Right hindlimb (tissue), 1 donor: ENCODE results near the gene PDZD8.

Experiments used
- DNase-seq: peaks from one replicate; pipeline ENCODE4 v3.0.0-alpha.2; 2018

Gene PDZD8, protein sequence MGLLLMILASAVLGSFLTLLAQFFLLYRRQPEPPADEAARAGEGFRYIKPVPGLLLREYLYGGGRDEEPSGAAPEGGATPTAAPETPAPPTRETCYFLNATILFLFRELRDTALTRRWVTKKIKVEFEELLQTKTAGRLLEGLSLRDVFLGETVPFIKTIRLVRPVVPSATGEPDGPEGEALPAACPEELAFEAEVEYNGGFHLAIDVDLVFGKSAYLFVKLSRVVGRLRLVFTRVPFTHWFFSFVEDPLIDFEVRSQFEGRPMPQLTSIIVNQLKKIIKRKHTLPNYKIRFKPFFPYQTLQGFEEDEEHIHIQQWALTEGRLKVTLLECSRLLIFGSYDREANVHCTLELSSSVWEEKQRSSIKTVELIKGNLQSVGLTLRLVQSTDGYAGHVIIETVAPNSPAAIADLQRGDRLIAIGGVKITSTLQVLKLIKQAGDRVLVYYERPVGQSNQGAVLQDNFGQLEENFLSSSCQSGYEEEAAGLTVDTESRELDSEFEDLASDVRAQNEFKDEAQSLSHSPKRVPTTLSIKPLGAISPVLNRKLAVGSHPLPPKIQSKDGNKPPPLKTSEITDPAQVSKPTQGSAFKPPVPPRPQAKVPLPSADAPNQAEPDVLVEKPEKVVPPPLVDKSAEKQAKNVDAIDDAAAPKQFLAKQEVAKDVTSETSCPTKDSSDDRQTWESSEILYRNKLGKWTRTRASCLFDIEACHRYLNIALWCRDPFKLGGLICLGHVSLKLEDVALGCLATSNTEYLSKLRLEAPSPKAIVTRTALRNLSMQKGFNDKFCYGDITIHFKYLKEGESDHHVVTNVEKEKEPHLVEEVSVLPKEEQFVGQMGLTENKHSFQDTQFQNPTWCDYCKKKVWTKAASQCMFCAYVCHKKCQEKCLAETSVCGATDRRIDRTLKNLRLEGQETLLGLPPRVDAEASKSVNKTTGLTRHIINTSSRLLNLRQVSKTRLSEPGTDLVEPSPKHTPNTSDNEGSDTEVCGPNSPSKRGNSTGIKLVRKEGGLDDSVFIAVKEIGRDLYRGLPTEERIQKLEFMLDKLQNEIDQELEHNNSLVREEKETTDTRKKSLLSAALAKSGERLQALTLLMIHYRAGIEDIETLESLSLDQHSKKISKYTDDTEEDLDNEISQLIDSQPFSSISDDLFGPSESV

DNA sequence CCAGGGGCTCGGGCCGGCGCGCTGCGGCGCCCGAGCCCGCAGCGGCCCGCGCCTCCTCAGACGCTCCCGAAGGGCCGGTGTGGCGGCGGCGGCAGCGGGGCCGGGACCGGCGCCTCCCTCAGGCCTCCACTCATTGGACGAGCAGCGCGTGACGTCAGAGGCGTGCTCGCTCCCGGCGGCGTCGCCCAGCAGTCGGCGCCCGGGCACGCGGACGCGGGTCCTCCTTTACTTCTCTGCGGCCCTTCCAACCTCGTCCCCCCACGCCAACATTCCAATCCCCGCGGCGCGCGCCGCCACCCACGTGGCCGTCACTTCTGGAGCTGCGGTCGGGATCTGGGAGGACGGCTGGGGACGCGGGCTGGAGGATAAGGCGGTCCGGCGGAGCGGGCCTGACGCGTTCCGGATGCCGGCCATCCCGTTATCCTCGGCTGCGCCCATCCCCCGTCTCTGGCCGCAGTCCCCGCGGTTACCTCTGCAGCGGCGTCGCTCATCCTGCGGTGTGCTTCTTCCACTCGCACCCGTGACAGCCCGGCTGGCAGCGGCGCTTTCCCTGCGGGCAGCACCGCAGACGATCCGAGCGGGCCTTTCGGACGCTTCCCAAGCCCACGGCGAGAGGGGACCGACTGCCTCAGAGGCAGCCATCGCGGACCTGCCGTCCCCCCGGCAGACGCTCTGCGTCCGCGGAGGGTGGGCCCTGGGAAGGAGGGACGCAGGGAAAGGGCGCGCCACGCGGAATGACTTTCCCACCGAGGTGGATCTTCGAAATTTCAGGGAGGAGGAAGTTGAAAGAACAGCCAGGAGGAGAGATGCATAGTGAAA lies at the start of gene PDZD8:
PDZD8 (minus strand) TSS at position 81 of the 819 bp plus-strand sequence. CDS start 213 bp downstream, outside the sequence.
- peak; percentile 96 for DNase-seq

DNA sequence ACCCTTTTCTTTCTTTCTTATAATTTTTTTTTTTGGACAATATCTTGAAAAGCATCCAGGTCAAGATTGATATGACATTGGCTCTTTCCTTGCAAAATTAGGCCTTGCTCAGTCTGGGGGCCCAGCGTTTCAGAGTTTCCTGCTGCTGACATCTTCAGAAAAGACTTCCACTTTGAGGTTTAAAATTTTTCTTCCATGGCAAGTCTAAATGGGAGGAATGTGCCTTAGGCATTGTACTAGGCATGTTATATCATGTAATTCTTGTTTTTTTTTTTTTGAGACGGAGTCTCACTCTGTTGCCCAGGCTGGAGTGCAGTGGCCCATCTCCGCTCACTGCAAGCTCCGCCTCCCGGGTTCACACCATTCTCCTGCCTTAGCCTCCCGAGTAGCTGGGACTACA lies 48.9 kb upstream of the PDZD8 start:
- no peak for DNase-seq

GRCh38 chr10:117421985-117422384 lies 46.7 kb upstream of the PDZD8 start:
- DNase-seq: no peak

- no peak for DNase-seq
Measured at GRCh38 chr10:117420768-117421167, 45.5 kb upstream of the PDZD8 start.

DNA sequence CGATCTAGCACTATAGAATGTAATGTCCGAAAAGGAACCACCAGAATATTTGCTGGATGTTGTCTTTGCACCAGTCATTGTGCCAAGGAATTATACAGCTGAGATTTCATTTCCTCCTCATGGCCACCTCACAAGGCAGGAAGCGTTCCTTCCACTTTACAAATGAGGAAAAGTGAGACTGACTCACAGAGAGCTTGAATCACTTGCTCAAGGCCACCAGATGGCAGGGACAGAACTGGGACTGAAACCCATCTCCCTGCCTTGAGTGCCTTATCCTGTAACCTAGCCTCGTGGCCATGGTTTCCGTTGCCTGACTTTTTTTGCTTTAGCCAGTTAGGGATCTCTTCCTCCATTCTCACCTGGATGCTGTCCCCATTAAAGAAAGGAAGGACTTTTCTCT lies 44.7 kb upstream of the PDZD8 start:
- no peak for DNase-seq

- DNase-seq: no peak
Measured at GRCh38 chr10:117419159-117419558, 43.9 kb upstream of the PDZD8 start.

DNA sequence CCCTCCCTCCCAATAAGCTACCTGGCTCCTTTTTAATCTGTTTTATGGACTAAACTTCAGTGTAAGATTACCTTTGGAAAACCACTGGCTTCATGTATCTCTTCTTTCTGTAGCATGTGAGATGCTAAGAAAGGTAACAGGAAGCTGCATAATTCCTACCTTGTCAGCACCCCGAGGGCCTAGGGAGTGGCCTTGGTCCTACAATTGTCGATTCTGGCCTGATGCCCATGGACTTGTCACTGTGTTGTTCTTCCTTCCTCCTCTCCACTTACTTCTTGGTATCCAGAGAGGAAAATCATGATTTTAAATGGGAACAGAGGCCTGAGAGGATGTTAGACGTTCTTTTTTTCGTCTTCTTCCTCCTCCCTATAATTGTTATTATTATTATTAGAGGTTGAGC lies 42.9 kb upstream of the PDZD8 start:
- DNase-seq: no peak

DNA sequence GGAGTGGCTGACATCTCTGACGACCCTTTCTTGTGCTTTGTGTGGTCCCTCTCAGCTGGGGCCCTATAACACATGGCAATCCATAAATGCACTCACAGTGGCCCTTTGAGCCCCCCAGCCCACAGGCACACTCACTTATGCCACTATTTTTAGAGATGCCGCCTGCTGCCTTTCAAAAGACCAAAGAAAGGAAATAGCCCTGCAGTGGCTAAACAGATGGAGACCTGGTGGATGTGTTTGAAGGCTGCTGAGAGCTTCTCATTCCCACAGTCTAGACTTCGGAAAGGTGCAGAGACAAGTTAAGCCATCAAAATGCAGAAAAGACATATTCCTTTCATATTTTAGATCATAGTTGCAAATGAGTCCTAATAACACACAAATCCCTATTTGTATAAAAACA lies 42.0 kb upstream of the PDZD8 start:
- no peak for DNase-seq

GRCh38 chr10:117413928-117414618 lies 38.8 kb upstream of the PDZD8 start:
- no peak for DNase-seq

DNA sequence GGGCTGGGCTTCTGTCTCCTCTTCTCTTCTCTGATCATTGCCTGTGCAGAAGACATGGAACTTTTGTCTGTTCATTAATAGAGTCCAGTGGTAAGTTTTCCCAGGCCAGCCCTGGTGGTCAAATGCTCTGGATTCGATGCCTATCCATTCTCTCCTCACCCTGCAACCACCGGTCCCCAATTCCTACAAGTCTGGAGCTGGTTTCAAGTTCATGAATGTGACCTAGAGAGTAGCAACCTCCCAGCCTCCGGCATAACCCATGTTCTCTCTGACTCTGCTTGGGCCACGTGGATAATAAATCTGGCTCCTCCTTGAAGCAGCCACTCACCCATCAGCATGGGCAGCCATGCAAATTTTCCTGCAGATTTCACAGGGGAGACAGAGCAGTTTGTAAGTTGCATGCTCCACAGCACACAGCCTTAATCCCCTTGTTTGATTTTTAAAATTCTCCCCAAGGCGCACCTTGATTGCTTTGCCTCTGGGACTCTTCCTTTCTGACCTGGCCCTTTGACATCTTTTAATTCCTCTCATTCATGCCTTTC lies 37.3 kb upstream of the PDZD8 start:
- no peak for DNase-seq

GRCh38 chr10:117411479-117412399 lies 36.5 kb upstream of the PDZD8 start:
- DNase-seq: no peak

DNA sequence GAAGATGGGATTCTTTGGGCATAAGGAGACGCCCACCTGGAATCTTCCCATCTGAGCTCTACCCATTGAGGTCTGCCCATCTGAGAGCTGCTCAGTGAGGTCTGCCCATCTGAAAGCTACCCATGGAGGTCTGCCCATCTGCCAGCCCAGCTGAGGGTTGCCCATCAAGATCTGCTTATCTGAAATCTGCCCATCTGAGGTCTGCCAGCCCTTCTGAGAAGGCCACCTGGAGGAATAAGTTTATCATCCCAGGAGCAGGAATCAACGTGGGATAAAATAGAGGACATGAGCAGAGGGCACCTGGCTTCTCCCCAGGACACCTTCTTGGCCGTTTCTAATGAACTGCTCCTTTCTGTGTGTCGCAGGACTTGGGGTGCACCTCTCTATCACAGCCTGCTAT lies 35.3 kb upstream of the PDZD8 start:
- no peak for DNase-seq

DNA sequence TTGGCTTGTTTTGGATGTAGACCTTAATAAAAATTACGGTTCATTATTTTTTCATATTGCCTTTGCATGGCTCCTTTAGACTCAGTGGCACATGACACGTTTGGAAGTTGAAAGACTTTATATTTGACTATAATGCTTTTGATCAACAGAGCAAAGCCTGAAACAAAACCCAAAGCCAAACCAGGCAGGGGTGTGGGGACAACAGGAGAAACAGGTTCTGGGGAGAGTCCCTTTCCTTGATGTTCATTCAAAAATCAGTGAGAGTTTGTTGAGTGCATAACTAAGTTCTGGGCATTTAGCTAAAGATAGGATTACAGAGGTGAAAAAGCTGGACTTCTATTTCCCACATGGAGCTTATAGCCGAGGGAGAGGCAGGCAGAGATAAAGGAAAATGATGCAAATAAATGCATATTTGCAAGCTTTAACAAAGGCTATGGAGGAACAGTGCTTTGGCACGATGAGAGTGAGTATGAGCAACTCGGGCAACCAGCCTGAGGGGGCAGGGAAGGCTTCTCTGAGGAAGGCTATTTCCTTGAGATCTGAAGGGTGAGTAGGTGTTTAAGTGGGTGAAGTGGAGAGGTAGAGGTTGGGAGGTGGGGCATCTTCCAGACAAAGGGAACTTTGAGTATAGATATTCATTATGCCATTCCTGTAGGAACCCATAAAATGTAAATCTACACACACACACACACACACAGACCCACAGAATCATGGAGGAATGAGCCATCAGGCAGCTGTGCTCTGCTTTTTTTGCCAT lies 34.5 kb upstream of the PDZD8 start:
- no peak for DNase-seq

DNA sequence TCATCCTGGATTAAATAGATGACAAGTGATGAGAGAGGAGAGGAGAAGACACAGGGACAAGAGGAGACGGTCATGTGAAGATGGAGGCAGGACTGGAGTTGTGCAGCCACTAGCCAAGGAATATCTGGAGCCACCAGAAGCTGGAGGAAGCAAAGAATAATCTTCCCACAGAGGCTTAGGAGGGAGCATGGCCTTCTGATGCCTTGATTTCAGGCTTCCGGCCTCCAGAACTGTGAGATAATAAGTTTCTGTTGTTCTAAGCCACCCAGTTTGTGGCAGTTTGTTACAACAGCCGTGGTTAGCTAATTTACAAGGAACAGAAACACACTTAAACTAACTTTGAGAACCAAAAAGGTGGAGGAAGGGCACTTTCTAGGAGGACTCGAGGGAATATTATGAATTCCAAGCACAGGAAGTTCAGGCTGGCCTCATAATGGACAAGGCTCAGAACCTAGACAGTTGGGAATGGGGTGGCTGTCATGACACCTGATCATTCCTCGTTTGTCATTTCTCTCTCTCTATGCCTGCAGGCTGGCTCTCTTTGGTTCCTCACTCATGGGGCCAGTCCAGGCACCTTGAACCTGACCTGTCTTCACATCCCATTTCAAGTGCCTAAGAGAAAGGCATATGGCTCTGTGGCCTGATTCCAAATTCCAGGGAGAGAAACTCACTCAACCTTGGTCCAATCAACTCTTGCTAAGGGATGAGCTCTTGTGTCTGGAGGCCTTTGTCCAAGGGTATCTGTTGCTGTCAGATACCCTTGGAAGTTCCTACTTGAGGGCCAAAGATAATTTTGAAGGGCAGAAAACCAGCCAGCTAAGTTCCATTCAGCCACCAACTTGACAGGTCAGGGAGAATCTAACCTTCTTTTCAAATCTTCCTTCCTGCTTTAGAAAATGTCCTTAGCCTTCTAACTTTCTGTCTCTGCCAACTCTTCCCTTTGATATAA lies 33.5 kb upstream of the PDZD8 start:
- DNase-seq: no peak

GRCh38 chr10:117405730-117406129 lies 30.5 kb upstream of the PDZD8 start:
- no peak for DNase-seq

GRCh38 chr10:117400329-117400728 lies 25.1 kb upstream of the PDZD8 start:
- DNase-seq: no peak

DNA sequence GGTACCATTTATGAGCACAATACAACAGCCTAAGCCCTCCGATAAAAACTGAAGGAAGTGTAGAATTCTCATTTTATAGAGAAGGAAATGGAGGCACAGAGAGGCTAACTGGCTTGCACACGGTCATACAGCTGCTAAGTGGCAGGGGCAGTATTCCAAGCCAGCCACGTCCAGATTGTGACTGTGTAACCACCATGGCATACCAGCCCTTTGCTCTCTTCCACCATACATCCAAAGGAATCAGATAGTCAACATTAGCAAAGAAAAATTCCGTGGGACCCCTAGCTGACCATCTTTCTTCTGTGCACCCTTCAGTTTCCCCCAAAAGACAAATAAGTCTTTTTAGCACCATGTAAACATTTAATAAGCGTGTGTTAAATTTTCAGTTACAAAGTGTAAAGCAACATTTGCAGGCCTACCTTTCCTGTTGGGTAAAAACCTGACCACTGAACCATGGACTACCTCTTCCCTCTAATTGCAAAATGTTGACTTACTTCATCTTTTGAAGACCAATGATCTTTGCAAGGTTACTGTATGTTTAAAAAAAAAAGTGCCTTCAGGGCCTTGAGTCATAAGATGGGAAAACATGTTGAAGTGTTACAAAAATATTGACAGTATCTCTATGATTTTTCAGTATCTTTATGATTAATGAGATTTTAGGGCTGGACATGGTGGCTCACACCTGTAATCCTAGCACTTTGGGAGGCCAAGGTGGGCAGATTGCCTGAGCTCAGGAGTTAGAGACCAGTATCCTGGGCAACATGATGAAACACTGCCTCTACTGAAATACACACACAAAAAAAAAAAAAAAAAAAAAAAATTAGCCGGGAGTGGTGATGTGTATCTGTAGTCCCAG lies 24.3 kb upstream of the PDZD8 start:
- no peak for DNase-seq
